ENCODE data around the gene CEBPA.

The CEBPA gene

GRCh38 chr19:33282036-33282671, 20.2 kb downstream of the CEBPA start:
- no peak overlapping the region for H3K4me3 ChIP-seq (ENCODE audit: control insufficient read depth, low read depth, low read length)
- no peak for DNase-seq (ENCODE audit: low read depth)
- no peak for TF ChIP-seq CTCF (conservative IDR thresholded peaks at IDR 0.05; ENCODE audit: control insufficient read depth, insufficient read depth, low read depth, low read length)

- H3K4me3 ChIP-seq (ENCODE audit: control insufficient read depth, low read depth, low read length), result no peak overlapping the region
- no peak for TF ChIP-seq CTCF (conservative IDR thresholded peaks at IDR 0.05; ENCODE audit: control insufficient read depth, insufficient read depth, low read depth, low read length)
- DNase-seq (ENCODE audit: low read depth), result no peak
Measured at GRCh38 chr19:33281296-33281926, 20.9 kb downstream of the CEBPA start.

- TF ChIP-seq CTCF (conservative IDR thresholded peaks at IDR 0.05; ENCODE audit: control insufficient read depth, insufficient read depth, low read depth, low read length), result no peak
- DNase-seq (ENCODE audit: low read depth), result no peak
- no peak overlapping the region for H3K4me3 ChIP-seq (ENCODE audit: control insufficient read depth, low read depth, low read length)
Measured at GRCh38 chr19:33280351-33280921, 21.9 kb downstream of the CEBPA start.

- no peak for TF ChIP-seq CTCF (conservative IDR thresholded peaks at IDR 0.05; ENCODE audit: control insufficient read depth, insufficient read depth, low read depth, low read length)
- H3K4me3 ChIP-seq (ENCODE audit: control insufficient read depth, low read depth, low read length), result no peak overlapping the region
- no peak for DNase-seq (ENCODE audit: low read depth)
Measured at GRCh38 chr19:33279430-33280350, 22.6 kb downstream of the CEBPA start.

- DNase-seq (ENCODE audit: low read depth), result no peak
- no peak overlapping the region for H3K4me3 ChIP-seq (ENCODE audit: control insufficient read depth, low read depth, low read length)
Measured at GRCh38 chr19:33278403-33279269, 23.7 kb downstream of the CEBPA start.

More at GRCh38 chr19:33278403-33279269, 23.7 kb downstream of the CEBPA start:
- no peak for TF ChIP-seq CTCF (conservative IDR thresholded peaks at IDR 0.05; ENCODE audit: control insufficient read depth, insufficient read depth, low read depth, low read length)

All from fibroblast of mammary gland (primary cell).